ENCODE data around the gene ZNF117.
"Not testable (repeated sequence)": the region's sequence is repeated elsewhere in the genome, so short reads cannot be mapped to it uniquely, and the experiment has no call there.

Gene ZNF117

DNA sequence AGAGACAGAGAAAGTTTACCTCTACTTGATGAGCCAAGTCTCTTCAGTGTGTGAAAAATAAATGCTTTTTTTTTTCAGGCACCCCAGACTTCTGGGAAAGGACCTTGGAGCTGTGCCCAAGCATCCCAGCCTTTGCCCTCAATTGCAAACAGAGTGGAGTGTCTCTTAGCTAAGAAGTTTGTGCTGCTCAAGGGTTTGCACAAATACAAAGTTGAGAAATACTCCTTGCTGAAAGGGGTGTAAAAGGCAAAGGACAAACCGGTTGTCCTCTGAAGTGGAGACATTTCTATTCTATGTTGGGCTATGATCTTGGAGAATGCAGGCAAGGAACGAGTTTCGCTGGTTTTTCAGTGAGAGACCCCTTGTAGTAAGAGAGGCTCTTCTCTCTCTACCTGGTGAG lies 30.1 kb upstream of the ZNF117 start:
- H3K4me3 ChIP-seq (replicated peaks; ENCODE audit: insufficient read depth, low read length); DNase-seq (ENCODE audit: low read depth in 1 of 2, low spot score in 1 of 2); H3K27me3 ChIP-seq (ENCODE audit: insufficient read depth, poor library complexity, severe bottlenecking); H3K27ac ChIP-seq (replicated peaks): not testable (repeated sequence)

GRCh38 chr7:65009881-65010280 lies 19.0 kb upstream of the ZNF117 start:
- not testable (repeated sequence) for DNase-seq (ENCODE audit: low read depth in 1 of 2, low spot score in 1 of 2); H3K27me3 ChIP-seq (ENCODE audit: insufficient read depth, poor library complexity, severe bottlenecking); H3K4me3 ChIP-seq (replicated peaks; ENCODE audit: insufficient read depth, low read length); H3K27ac ChIP-seq (replicated peaks)

- H3K27ac ChIP-seq (replicated peaks); DNase-seq (ENCODE audit: low read depth in 1 of 2, low spot score in 1 of 2); H3K4me3 ChIP-seq (replicated peaks; ENCODE audit: insufficient read depth, low read length); H3K27me3 ChIP-seq (ENCODE audit: insufficient read depth, poor library complexity, severe bottlenecking): not testable (repeated sequence)
These were observed 18.6 kb upstream of the ZNF117 start for GRCh38 chr7:65009394-65009793.

DNA sequence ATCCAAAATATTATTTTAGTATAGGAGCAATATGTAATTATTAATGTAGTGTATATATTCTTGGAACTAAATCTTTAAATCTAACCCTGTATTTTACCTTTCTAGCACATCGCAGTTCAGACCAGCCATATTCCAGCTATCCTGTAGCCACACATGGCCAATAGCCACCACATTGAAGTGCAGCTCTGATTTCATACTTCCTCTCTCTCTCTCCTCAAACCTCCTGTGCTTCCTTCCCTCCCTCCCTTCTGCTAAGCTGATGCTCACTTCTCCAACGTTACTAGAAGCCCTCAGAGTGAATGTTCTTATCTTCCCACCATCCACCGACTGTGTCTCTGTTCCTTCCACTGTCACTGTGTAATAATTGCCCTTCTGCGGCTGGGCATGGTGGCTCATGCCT lies 16.2 kb upstream of the ZNF117 start:
- DNase-seq (ENCODE audit: low read depth in 1 of 2, low spot score in 1 of 2) = peak; percentile 31 to 52
- peak overlapping the region; percentile 60; the same call in 1 of the 2 replicates for H3K4me3 ChIP-seq (replicated peaks; ENCODE audit: insufficient read depth, low read length)
- H3K27ac ChIP-seq (replicated peaks) = peak overlapping the region; percentile 77
- H3K27me3 ChIP-seq (ENCODE audit: insufficient read depth, poor library complexity, severe bottlenecking) = not testable (repeated sequence)
- peak; percentile 38; the same call in 1 of the 2 replicates for TF ChIP-seq SPI1 (IDR thresholded peaks at IDR 0.05; ENCODE audit: borderline replicate concordance, low read depth)

GRCh38 chr7:65006094-65006992 lies 15.5 kb upstream of the ZNF117 start, which contains the start of gene ERV3-1:
Gene ERV3-1, minus strand, starts transcription at chr7:65006687. Its CDS starts 13,661 bp downstream, at chr7:64993026.
- no peak for TF ChIP-seq SPI1 (IDR thresholded peaks at IDR 0.05; ENCODE audit: borderline replicate concordance, low read depth)
- no peak for TF ChIP-seq GABPA (IDR thresholded peaks at IDR 0.05; ENCODE audit: low read depth)
- TF ChIP-seq, protein P1, sequence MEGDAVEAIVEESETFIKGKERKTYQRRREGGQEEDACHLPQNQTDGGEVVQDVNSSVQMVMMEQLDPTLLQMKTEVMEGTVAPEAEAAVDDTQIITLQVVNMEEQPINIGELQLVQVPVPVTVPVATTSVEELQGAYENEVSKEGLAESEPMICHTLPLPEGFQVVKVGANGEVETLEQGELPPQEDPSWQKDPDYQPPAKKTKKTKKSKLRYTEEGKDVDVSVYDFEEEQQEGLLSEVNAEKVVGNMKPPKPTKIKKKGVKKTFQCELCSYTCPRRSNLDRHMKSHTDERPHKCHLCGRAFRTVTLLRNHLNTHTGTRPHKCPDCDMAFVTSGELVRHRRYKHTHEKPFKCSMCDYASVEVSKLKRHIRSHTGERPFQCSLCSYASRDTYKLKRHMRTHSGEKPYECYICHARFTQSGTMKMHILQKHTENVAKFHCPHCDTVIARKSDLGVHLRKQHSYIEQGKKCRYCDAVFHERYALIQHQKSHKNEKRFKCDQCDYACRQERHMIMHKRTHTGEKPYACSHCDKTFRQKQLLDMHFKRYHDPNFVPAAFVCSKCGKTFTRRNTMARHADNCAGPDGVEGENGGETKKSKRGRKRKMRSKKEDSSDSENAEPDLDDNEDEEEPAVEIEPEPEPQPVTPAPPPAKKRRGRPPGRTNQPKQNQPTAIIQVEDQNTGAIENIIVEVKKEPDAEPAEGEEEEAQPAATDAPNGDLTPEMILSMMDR (IDR thresholded peaks at IDR 0.05; ENCODE audit: insufficient read depth, low read length) = no peak
- peak; percentile 84 for TF ChIP-seq POLR2AphosphoS5 (IDR thresholded peaks at IDR 0.05; ENCODE audit: low read depth)
- TF ChIP-seq, protein P2, sequence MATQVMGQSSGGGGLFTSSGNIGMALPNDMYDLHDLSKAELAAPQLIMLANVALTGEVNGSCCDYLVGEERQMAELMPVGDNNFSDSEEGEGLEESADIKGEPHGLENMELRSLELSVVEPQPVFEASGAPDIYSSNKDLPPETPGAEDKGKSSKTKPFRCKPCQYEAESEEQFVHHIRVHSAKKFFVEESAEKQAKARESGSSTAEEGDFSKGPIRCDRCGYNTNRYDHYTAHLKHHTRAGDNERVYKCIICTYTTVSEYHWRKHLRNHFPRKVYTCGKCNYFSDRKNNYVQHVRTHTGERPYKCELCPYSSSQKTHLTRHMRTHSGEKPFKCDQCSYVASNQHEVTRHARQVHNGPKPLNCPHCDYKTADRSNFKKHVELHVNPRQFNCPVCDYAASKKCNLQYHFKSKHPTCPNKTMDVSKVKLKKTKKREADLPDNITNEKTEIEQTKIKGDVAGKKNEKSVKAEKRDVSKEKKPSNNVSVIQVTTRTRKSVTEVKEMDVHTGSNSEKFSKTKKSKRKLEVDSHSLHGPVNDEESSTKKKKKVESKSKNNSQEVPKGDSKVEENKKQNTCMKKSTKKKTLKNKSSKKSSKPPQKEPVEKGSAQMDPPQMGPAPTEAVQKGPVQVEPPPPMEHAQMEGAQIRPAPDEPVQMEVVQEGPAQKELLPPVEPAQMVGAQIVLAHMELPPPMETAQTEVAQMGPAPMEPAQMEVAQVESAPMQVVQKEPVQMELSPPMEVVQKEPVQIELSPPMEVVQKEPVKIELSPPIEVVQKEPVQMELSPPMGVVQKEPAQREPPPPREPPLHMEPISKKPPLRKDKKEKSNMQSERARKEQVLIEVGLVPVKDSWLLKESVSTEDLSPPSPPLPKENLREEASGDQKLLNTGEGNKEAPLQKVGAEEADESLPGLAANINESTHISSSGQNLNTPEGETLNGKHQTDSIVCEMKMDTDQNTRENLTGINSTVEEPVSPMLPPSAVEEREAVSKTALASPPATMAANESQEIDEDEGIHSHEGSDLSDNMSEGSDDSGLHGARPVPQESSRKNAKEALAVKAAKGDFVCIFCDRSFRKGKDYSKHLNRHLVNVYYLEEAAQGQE (IDR thresholded peaks at IDR 0.05; ENCODE audit: insufficient replicate concordance, low read depth) = peak; percentile 63
- peak; percentile 71 to 97 for DNase-seq (ENCODE audit: low read depth in 1 of 2, low spot score in 1 of 2)

GRCh38 chr7:65004575-65004974 lies 13.7 kb upstream of the ZNF117 start:
- DNase-seq (ENCODE audit: low read depth in 1 of 2, low spot score in 1 of 2) = no peak
- H3K27ac ChIP-seq (replicated peaks) = no peak overlapping the region
- no peaks in the 10 kb centered on the region for H3K27me3 ChIP-seq (ENCODE audit: insufficient read depth, poor library complexity, severe bottlenecking)
- no peak overlapping the region for H3K4me3 ChIP-seq (replicated peaks; ENCODE audit: insufficient read depth, low read length)
- TF ChIP-seq SPI1 (IDR thresholded peaks at IDR 0.05; ENCODE audit: borderline replicate concordance, low read depth) (no peak), POLR2AphosphoS5 (IDR thresholded peaks at IDR 0.05; ENCODE audit: low read depth) (no peak), GABPA (IDR thresholded peaks at IDR 0.05; ENCODE audit: low read depth) (no peak)
- TF ChIP-seq, protein P1 (IDR thresholded peaks at IDR 0.05; ENCODE audit: insufficient read depth, low read length) = no peak
- TF ChIP-seq, protein P2 (IDR thresholded peaks at IDR 0.05; ENCODE audit: insufficient replicate concordance, low read depth) = no peak

More at GRCh38 chr7:65006094-65006992, 15.5 kb upstream of the ZNF117 start, which contains the start of gene ERV3-1:
- H3K27me3 ChIP-seq (ENCODE audit: insufficient read depth, poor library complexity, severe bottlenecking) = no peaks in the 10 kb centered on the region
- H3K4me3 ChIP-seq (replicated peaks; ENCODE audit: insufficient read depth, low read length) = peak within 1 kb of the TSS; percentile 60
- H3K27ac ChIP-seq (replicated peaks) = peak within 1 kb of the TSS; percentile 77

Data from HL-60 (cell line).